NCI-H446 (cell line): Measurements from ENCODE around the gene PPP6R2.

Experiments used
- DNase-seq, 2 experiments: peaks; one replicate each; lab custom pipeline; 2025; lab: John Stamatoyannopoulos, UW

Gene PPP6R2

GRCh38 chr22:50342651-50343540 lies at the start of gene PPP6R2:
PPP6R2 (plus strand) TSS chr22:50343327; CDS start chr22:50393909, 50,582 bp downstream.
- DNase-seq, result peak in 1 of 2 experiments; percentile 78

GRCh38 chr22:50293441-50294318 lies 49.4 kb upstream of the PPP6R2 start:
- no peak for DNase-seq

GRCh38 chr22:50294319-50294656 lies 48.8 kb upstream of the PPP6R2 start:
- DNase-seq, result no peak

- DNase-seq, result no peak
These were observed 46.3 kb upstream of the PPP6R2 start for GRCh38 chr22:50296658-50297490.

GRCh38 chr22:50297510-50298265 lies 45.4 kb upstream of the PPP6R2 start:
- DNase-seq, result no peak

- no peak for DNase-seq
These were observed 44.9 kb upstream of the PPP6R2 start for GRCh38 chr22:50298266-50298637.

- DNase-seq, result no peak
These were observed 44.0 kb upstream of the PPP6R2 start for GRCh38 chr22:50298937-50299784.

GRCh38 chr22:50299785-50300619 lies 43.1 kb upstream of the PPP6R2 start:
- no peak for DNase-seq

- DNase-seq, result no peak
These were observed 42.4 kb upstream of the PPP6R2 start for GRCh38 chr22:50300620-50301257.

GRCh38 chr22:50301581-50301991 lies 41.5 kb upstream of the PPP6R2 start:
- no peak for DNase-seq

GRCh38 chr22:50302041-50302541 lies 41.0 kb upstream of the PPP6R2 start:
- peak in 1 of 2 experiments; percentile 9 for DNase-seq

GRCh38 chr22:50302564-50302963 lies 40.6 kb upstream of the PPP6R2 start:
- no peak for DNase-seq

- no peak for DNase-seq
These were observed 39.6 kb upstream of the PPP6R2 start for GRCh38 chr22:50303515-50303847.

- peak; percentile 3 to 24 for DNase-seq
These were observed 39.1 kb upstream of the PPP6R2 start for GRCh38 chr22:50303848-50304527.

GRCh38 chr22:50304528-50305392 lies 38.4 kb upstream of the PPP6R2 start:
- DNase-seq, result peak; percentile 85 to 94

- peak; percentile 48 to 57 for DNase-seq
These were observed 37.7 kb upstream of the PPP6R2 start for GRCh38 chr22:50305393-50305922.
